Body of pancreas (tissue), 4 donors: Measurements from ENCODE around the gene FN3K. TPM values are rescaled to one million over a fixed set of nuclear protein-coding genes. Genes with fewer than 3 reads are reported as not detected.

ENCODE experiments used
- ATAC-seq: fragments of 150-250 bp; one replicate; pipeline ENCODE4 v1.9.1; 2016
- DNase-seq, 4 donors: peaks; one replicate each; pipeline ENCODE4 v3.0.0-alpha.2; 2019
- H3K27ac ChIP-seq, 4 donors: fragments of 200-600 bp; sonication (generic); 1 replicate in 3 of 4; 2 replicates in 1 of 4; pipeline versions ENCODE4 v1.5.1 to v1.6.1; 2016 to 2019; ENCODE audit warnings: mild to moderate bottlenecking in 1 of 4, mixed read lengths in 1 of 4, moderate library complexity in 1 of 4
- H3K27me3 ChIP-seq, 2 donors: fragments of 200-600 bp; sonication (generic); one replicate each; pipeline ENCODE4 v1.6.0; 2016; ENCODE audit warnings: mild to moderate bottlenecking in 1 of 2
- H3K36me3 ChIP-seq, 2 donors: fragments of 200-600 bp; sonication (generic); replicated peaks in 1 of 2; 2 replicates each; pipeline ENCODE4 v1.5.1; 2016; ENCODE audit warnings: low read depth in 2 of 2; ENCODE audit not compliant: insufficient read depth in 1 of 2
- H3K4me1 ChIP-seq: fragments of 200-600 bp; sonication (generic); one replicate; pipeline ENCODE4 v1.6.0; 2016
- H3K4me3 ChIP-seq, 2 donors: fragments of 200-600 bp; sonication (generic); 1 replicate in 1 of 2; 2 replicates in 1 of 2; pipeline ENCODE4 v1.5.1; 2016 to 2019
- H3K9me3 ChIP-seq, 3 donors: fragments of 200-600 bp; sonication (generic); 1 replicate in 2 of 3; 2 replicates in 1 of 3; pipeline ENCODE4 v1.5.1; 2016
- POLR2A ChIP-seq, 3 donors: fragments of 450-650 bp; IDR thresholded peaks; one replicate each; pipeline ENCODE4 v1.6.1; 2016; ENCODE audit warnings: antibody characterized with exemption in 3 of 3, mild to moderate bottlenecking in 2 of 3
- WGBS, 2 donors: methylation state at CpG; one replicate each; pipeline ENCODE4 v1.1.5; 2017; 5-methylcytosine and 5-hydroxymethylcytosine counted together
- intact Hi-C: fragments of 100-400 bp; cut with DNase I; formaldehyde crosslinking; loops from one replicate; pipeline ENCODE4 v1.15.1; 2023
- total RNA-seq, 2 donors: library from RNA; depleted of rRNA; stranded (reverse); fragments of >200 nt; gene quantifications; one replicate each; pipeline ENCODE4 v1.1.0, GENCODE V29; 2016
- TF ChIP-seq, protein P1 (sequence below), 7 experiments: fragments of 450-650 bp in 4 of 7; fragments of 200-600 bp in 3 of 7; sonication (generic) in 3 of 7; IDR thresholded peaks; one replicate each; pipeline ENCODE4 v1.5.1; 2016 to 2019; ENCODE audit warnings: antibody characterized with exemption in 7 of 7

Gene FN3K
- total RNA-seq: 10 to 100 TPM; 15.2 to 29.1 TPM

- DNase-seq: peak; percentile 67 to 80 (median 72)
- no peaks in the 10 kb centered on the region for H3K27me3 ChIP-seq
- H3K36me3 ChIP-seq: peaks cover 0 to 7% of the 10 kb centered on the region in 2 donors
- WGBS, 2 donors: 0 to 2% methylated on average over 11 to 96 of the region's 101 CpGs
- peak within 1 kb of the TSS; percentile 51 to 56 for H3K4me3 ChIP-seq
- TF ChIP-seq, protein P1, sequence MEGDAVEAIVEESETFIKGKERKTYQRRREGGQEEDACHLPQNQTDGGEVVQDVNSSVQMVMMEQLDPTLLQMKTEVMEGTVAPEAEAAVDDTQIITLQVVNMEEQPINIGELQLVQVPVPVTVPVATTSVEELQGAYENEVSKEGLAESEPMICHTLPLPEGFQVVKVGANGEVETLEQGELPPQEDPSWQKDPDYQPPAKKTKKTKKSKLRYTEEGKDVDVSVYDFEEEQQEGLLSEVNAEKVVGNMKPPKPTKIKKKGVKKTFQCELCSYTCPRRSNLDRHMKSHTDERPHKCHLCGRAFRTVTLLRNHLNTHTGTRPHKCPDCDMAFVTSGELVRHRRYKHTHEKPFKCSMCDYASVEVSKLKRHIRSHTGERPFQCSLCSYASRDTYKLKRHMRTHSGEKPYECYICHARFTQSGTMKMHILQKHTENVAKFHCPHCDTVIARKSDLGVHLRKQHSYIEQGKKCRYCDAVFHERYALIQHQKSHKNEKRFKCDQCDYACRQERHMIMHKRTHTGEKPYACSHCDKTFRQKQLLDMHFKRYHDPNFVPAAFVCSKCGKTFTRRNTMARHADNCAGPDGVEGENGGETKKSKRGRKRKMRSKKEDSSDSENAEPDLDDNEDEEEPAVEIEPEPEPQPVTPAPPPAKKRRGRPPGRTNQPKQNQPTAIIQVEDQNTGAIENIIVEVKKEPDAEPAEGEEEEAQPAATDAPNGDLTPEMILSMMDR (IDR thresholded peaks at IDR 0.05): no peak
- TF ChIP-seq POLR2A (IDR thresholded peaks at IDR 0.05): peak; percentile 55 to 69 (median 61)
- ATAC-seq: peak; percentile 79
- H3K4me1 ChIP-seq: peaks cover 36% of the 10 kb centered on the region
- intact Hi-C loops: no loop called here
- no peaks in the 10 kb centered on the region for H3K9me3 ChIP-seq
- H3K27ac ChIP-seq: peak within 1 kb of the TSS; percentile 46 to 82 (median 65)
Measured at GRCh38 chr17:82734987-82735866, at the start of gene FN3K. Gene FN3K, plus strand, starts transcription at chr17:82735615. Its CDS starts 22 bp downstream, at chr17:82735637.

GRCh38 chr17:82686366-82687324, 48.8 kb upstream of the FN3K start:
- no peak overlapping the region for H3K4me3 ChIP-seq
- H3K9me3 ChIP-seq: no peaks in the 10 kb centered on the region
- no peaks in the 10 kb centered on the region for H3K36me3 ChIP-seq
- TF ChIP-seq, protein P1 (IDR thresholded peaks at IDR 0.05): no peak
- TF ChIP-seq POLR2A (IDR thresholded peaks at IDR 0.05): no peak
- H3K27me3 ChIP-seq: no peaks in the 10 kb centered on the region
- DNase-seq (no peak), ATAC-seq (no peak)
- H3K4me1 ChIP-seq: peaks cover 31% of the 10 kb centered on the region
- intact Hi-C loops: no loop called here
- 89 to 93% methylated on average over 11 to 17 of the region's 19 CpGs for WGBS, 2 donors
- H3K27ac ChIP-seq: peak overlapping the region; percentile 54 to 79 (median 71)

GRCh38 chr17:82687375-82687861, 48.0 kb upstream of the FN3K start:
- intact Hi-C loops: no loop called here
- 43 to 53% methylated on average over 4 to 10 of the region's 10 CpGs for WGBS, 2 donors
- H3K27ac ChIP-seq: peak overlapping the region; percentile 44 to 79 (median 71)
- H3K36me3 ChIP-seq: no peaks in the 10 kb centered on the region
- ATAC-seq: peak; percentile 79
- no peaks in the 10 kb centered on the region for H3K27me3 ChIP-seq
- no peaks in the 10 kb centered on the region for H3K9me3 ChIP-seq
- H3K4me1 ChIP-seq: peaks cover 31% of the 10 kb centered on the region
- DNase-seq: peak in 2 of 4 donors; percentile 37 to 41
- no peak overlapping the region for H3K4me3 ChIP-seq
- TF ChIP-seq, protein P1 (IDR thresholded peaks at IDR 0.05): no peak
- peak in 1 of 3 donors; percentile 17 for TF ChIP-seq POLR2A (IDR thresholded peaks at IDR 0.05)

DNA sequence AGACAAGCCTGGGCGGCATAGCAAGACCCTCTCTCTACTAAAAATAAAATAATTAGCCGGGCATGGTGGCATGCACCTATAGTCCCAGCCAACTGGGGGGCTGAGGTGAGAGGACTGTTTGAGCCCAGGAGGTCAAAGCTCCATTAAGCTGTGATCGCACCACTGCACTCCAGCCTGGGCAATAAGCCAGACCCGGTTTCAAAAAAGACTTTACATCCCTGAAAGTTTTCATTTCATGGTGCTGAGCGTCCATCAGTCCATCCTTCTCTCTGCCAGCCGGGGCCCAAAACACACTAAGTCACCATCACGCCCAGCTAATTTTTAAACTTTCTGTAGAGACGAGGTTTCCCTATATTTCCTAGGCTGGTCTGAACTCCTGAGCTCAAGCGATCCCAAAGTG, 47.5 kb upstream of the FN3K start:
- Histone ChIP-seq H3K9me3 (no peaks in the 10 kb centered on the region), H3K4me3 (no peak overlapping the region), H3K27ac (peak overlapping the region in 3 of 4 donors; percentile 69 to 79 (median 73)), H3K36me3 (no peaks in the 10 kb centered on the region), H3K27me3 (no peaks in the 10 kb centered on the region), H3K4me1 (peaks cover 31% of the 10 kb centered on the region)
- DNase-seq: no peak
- TF ChIP-seq, protein P1 (IDR thresholded peaks at IDR 0.05): no peak
- TF ChIP-seq POLR2A (IDR thresholded peaks at IDR 0.05): no peak
- WGBS, 2 donors: 85 to 92% methylated on average over 6 to 9 of the region's 9 CpGs
- intact Hi-C loops: no loop called here
- no peak for ATAC-seq
